ENCODE measurements around the gene DIAPH1. TPM values are rescaled to one million over a fixed set of nuclear protein-coding genes. Genes with fewer than 3 reads are reported as not detected.
A peak's percentile ranks its signal among the peaks of the same experiment; 100 is the strongest.

The DIAPH1 gene
- total RNA-seq, 2 donors from 2014 or later, result 104 to 106 TPM

- no peaks in the 10 kb centered on the region for H3K36me3 ChIP-seq (ENCODE audit: control insufficient read depth, insufficient read depth, low read length)
- peaks cover 71% of the 10 kb centered on the region for H3K27me3 Mint-ChIP-seq (ENCODE audit: insufficient read depth)
- H3K36me3 Mint-ChIP-seq (ENCODE audit: low read depth), result peaks cover 22% of the 10 kb centered on the region
- no peaks in the 10 kb centered on the region for H3K9me3 ChIP-seq (ENCODE audit: control insufficient read depth, low read length)
- peaks cover 14% of the 10 kb centered on the region for H3K27me3 ChIP-seq (ENCODE audit: control insufficient read depth, insufficient read depth, low read length, poor library complexity, severe bottlenecking)
- no peak overlapping the region for H3K4me3 ChIP-seq (ENCODE audit: low read length)
- no peak overlapping the region for H3K27ac Mint-ChIP-seq
- TF ChIP-seq, protein P1, sequence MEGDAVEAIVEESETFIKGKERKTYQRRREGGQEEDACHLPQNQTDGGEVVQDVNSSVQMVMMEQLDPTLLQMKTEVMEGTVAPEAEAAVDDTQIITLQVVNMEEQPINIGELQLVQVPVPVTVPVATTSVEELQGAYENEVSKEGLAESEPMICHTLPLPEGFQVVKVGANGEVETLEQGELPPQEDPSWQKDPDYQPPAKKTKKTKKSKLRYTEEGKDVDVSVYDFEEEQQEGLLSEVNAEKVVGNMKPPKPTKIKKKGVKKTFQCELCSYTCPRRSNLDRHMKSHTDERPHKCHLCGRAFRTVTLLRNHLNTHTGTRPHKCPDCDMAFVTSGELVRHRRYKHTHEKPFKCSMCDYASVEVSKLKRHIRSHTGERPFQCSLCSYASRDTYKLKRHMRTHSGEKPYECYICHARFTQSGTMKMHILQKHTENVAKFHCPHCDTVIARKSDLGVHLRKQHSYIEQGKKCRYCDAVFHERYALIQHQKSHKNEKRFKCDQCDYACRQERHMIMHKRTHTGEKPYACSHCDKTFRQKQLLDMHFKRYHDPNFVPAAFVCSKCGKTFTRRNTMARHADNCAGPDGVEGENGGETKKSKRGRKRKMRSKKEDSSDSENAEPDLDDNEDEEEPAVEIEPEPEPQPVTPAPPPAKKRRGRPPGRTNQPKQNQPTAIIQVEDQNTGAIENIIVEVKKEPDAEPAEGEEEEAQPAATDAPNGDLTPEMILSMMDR (conservative IDR thresholded peaks at IDR 0.05), result no peak
- H3K9me3 Mint-ChIP-seq, result no peaks in the 10 kb centered on the region
- no peak overlapping the region for H3K27ac ChIP-seq (ENCODE audit: low read depth, low read length)
- no peak overlapping the region for H3K9ac ChIP-seq (ENCODE audit: extremely low read depth, low read length, poor library complexity, severe bottlenecking)
- DNase-seq, result no peak
- 88 to 94% methylated on average over 5 to 7 of the region's 7 CpGs for WGBS, 2 experiments (ENCODE audit: insufficient coverage in 1 of 2, insufficient read length in 1 of 2)
- no peak overlapping the region for H3K4me3 Mint-ChIP-seq
- peaks cover 32% of the 10 kb centered on the region for H3K4me1 Mint-ChIP-seq
- H3K4me1 ChIP-seq (ENCODE audit: control insufficient read depth, insufficient read depth, low read length), result peaks cover 12% of the 10 kb centered on the region
These were observed 131.7 kb downstream of the DIAPH1 start for GRCh38 chr5:141487131-141487530.

DNA sequence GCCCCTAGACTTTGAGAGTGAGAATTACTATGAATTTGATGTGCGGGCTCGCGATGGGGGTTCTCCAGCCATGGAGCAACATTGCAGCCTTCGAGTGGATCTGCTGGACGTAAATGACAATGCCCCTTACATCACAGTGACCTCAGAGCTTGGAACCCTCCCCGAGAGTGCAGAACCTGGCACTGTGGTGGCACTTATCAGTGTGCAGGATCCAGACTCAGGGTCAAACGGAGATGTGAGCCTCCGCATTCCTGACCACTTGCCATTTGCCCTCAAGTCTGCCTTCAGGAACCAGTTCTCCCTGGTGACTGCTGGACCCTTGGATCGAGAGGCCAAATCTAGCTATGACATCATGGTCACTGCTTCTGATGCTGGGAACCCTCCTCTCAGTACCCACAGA is 132.7 kb downstream of the DIAPH1 start:
- Mint-ChIP-seq H3K36me3 (ENCODE audit: low read depth) (peaks cover 22% of the 10 kb centered on the region), H3K27ac (no peak overlapping the region), H3K9me3 (no peaks in the 10 kb centered on the region), H3K4me3 (peak overlapping the region; percentile 6), H3K27me3 (ENCODE audit: insufficient read depth) (peaks cover 61% of the 10 kb centered on the region), H3K4me1 (peaks cover 32% of the 10 kb centered on the region)
- DNase-seq, result no peak
- H3K27me3 ChIP-seq (ENCODE audit: control insufficient read depth, insufficient read depth, low read length, poor library complexity, severe bottlenecking), result peaks cover 14% of the 10 kb centered on the region
- TF ChIP-seq, protein P1 (conservative IDR thresholded peaks at IDR 0.05), result no peak
- 93 to 99% methylated on average over 8 to 9 of the region's 9 CpGs for WGBS, 2 experiments (ENCODE audit: insufficient coverage in 1 of 2, insufficient read length in 1 of 2)
- no peaks in the 10 kb centered on the region for H3K36me3 ChIP-seq (ENCODE audit: control insufficient read depth, insufficient read depth, low read length)
- H3K27ac ChIP-seq (ENCODE audit: low read depth, low read length), result no peak overlapping the region
- no peaks in the 10 kb centered on the region for H3K9me3 ChIP-seq (ENCODE audit: control insufficient read depth, low read length)
- no peak overlapping the region for H3K4me3 ChIP-seq (ENCODE audit: low read length)
- H3K4me1 ChIP-seq (ENCODE audit: control insufficient read depth, insufficient read depth, low read length), result peaks cover 12% of the 10 kb centered on the region
- H3K9ac ChIP-seq (ENCODE audit: extremely low read depth, low read length, poor library complexity, severe bottlenecking), result no peak overlapping the region

DNA sequence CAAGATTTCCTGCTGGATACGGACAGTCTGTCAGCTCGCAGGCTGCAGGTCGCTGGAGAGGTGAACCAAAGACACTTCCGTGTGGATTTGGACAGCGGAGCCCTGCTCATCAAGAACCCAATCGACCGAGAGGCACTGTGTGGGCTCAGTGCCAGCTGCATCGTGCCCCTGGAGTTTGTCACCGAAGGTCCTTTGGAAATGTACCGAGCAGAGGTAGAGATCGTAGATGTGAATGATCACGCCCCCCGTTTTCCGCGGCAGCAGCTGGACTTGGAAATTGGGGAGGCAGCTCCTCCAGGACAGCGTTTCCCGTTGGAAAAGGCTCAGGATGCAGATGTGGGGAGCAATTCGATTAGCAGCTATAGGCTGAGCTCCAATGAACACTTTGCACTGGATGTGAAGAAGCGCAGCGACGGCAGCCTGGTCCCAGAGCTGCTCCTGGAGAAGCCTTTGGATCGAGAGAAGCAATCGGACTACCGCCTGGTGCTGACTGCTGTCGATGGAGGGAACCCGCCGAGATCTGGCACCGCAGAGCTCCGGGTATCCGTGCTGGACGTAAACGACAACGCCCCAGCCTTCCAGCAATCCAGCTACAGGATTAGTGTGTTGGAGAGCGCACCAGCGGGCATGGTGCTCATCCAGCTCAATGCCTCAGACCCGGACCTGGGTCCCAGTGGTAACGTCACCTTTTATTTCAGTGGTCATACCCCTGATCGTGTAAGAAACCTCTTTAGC is 133.3 kb downstream of the DIAPH1 start:
- Histone ChIP-seq H3K36me3 (ENCODE audit: control insufficient read depth, insufficient read depth, low read length) (no peaks in the 10 kb centered on the region), H3K27ac (ENCODE audit: low read depth, low read length) (no peak overlapping the region), H3K4me1 (ENCODE audit: control insufficient read depth, insufficient read depth, low read length) (peaks cover 12% of the 10 kb centered on the region), H3K9ac (ENCODE audit: extremely low read depth, low read length, poor library complexity, severe bottlenecking) (no peak overlapping the region), H3K4me3 (ENCODE audit: low read length) (peak overlapping the region; percentile 81), H3K27me3 (ENCODE audit: control insufficient read depth, insufficient read depth, low read length, poor library complexity, severe bottlenecking) (peaks cover 14% of the 10 kb centered on the region), H3K9me3 (ENCODE audit: control insufficient read depth, low read length) (no peaks in the 10 kb centered on the region)
- 44 to 51% methylated on average over 32 to 38 of the region's 38 CpGs for WGBS, 2 experiments (ENCODE audit: insufficient coverage in 1 of 2, insufficient read length in 1 of 2)
- Mint-ChIP-seq H3K4me1 (peaks cover 31% of the 10 kb centered on the region), H3K27ac (peak overlapping the region; percentile 44), H3K36me3 (ENCODE audit: low read depth) (peaks cover 17% of the 10 kb centered on the region), H3K4me3 (peak overlapping the region; percentile 68), H3K27me3 (ENCODE audit: insufficient read depth) (peaks cover 55% of the 10 kb centered on the region), H3K9me3 (no peaks in the 10 kb centered on the region)
- peak; percentile 50 for DNase-seq
- TF ChIP-seq, protein P1 (conservative IDR thresholded peaks at IDR 0.05), result no peak
